C4-2B (cell line): ENCODE data around the gene RIMS3.

Experiments used
- CTCF ChIP-seq: fragments of 450-650 bp; conservative IDR thresholded peaks from 2 replicates; pipeline ENCODE4 v1.5.1; 2017; ENCODE audit warnings: mild to moderate bottlenecking
- ZFX ChIP-seq: fragments of 450-650 bp; IDR thresholded peaks from 2 replicates; pipeline ENCODE4 v1.6.1; 2017

GRCh38 chr1:40709100-40709801 lies 43.8 kb upstream of the RIMS3 start:
- TF ChIP-seq CTCF (no peak), ZFX (no peak)
